H7 (cell line): ENCODE measurements around the gene ZDHHC22. TPM values are rescaled to one million over a fixed set of nuclear protein-coding genes. Genes with fewer than 3 reads are reported as not detected.

ENCODE experiments used
- DNase-seq: peaks from one replicate; pipeline ENCODE4 v3.0.0; 2012
- H3K27me3 ChIP-seq: 2 replicates; pipeline ENCODE4 v1.6.0; 2011; ENCODE audit warnings: mild to moderate bottlenecking, low read length; ENCODE audit not compliant: control insufficient read depth, insufficient read depth
- H3K36me3 ChIP-seq: replicated peaks from 2 replicates; pipeline ENCODE4 v1.5.1; 2011; ENCODE audit warnings: low read length; ENCODE audit not compliant: control insufficient read depth, insufficient read depth
- H3K4me3 ChIP-seq: 2 replicates; pipeline ENCODE4 v1.5.1; 2011; ENCODE audit warnings: low read depth, mild to moderate bottlenecking, control low read depth, low read length, moderate library complexity; ENCODE audit not compliant: insufficient read depth
- total RNA-seq: library from RNA; depleted of rRNA; stranded (reverse); fragments of >200 nt; shearing (Covaris generic); gene quantifications from 2 replicates; pipeline ENCODE4 v1.2.3, GENCODE V29; 2014; rRNA removed

Gene ZDHHC22, protein sequence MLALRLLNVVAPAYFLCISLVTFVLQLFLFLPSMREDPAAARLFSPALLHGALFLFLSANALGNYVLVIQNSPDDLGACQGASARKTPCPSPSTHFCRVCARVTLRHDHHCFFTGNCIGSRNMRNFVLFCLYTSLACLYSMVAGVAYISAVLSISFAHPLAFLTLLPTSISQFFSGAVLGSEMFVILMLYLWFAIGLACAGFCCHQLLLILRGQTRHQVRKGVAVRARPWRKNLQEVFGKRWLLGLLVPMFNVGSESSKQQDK
- total RNA-seq = 8.9 and 11.6 TPM in 2 replicates

DNA sequence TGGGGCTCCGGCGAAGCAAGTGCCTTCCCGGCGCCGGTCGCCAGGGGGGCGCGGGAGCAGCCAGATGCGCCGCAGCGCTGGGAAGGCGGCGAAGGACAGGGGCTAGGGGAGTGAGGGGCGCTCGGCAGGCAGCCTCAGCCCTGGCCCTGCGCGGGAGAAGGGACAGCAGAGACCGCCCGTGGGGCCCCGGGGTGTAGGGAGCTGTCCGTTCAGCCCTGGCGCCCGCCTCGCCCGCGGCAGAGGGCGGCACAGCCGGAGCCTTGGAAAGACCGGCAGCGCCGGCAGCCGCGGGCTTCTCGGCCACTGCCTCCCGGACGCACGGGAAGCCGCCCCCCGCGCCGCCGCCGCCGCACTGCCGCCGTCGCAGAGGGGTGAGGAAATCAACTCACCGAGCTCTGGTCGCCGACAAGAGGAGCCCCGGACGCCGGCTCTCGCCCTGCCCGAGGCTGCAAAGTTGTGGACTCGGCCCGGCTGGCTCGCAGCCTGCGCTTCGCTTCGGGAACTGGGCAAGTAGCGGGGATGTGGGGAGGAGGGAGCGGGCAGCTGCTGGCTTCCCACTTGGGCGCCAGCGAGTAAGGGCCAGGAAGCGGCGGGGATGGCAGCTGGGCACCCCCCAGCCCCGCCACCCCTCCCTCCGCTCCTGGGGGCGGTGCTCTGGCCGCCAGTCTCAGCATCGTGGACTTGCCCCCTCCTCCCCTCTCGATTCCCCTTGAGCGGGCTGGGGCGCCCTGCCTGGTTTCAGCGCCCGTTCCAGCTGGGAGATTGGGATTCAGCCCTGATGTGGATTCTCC lies at the start of gene ZDHHC22:
ZDHHC22 (minus strand) TSS at position 578 of the 791 bp plus-strand sequence. CDS start 2,053 bp downstream, outside the sequence.
- peaks cover 16% of the 10 kb centered on the region for H3K36me3 ChIP-seq
- H3K4me3 ChIP-seq = peak within 1 kb of the TSS; percentile 81
- peaks cover 8% of the 10 kb centered on the region for H3K27me3 ChIP-seq
- DNase-seq = peak; percentile 94

DNA sequence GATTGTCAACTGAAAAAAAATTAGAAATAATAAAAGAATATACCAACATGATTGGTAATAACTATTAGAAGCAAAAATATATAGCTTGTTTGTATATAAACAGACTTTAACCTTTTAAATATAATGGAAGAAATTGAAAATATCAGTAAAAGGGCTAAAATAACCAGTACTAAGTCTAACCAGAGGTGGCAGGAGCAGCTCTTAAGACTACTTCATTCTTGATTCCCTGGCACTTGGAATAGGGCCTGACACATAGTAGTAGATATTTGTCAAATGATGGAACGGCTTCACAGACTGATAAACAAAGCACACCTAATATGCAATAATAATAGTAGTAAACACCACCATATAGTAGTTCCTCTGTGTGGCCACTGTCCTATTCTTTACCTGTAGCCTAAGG lies 49.4 kb upstream of the ZDHHC22 start:
- H3K36me3 ChIP-seq = no peaks in the 10 kb centered on the region
- DNase-seq = no peak
- H3K27me3 ChIP-seq = no peaks in the 10 kb centered on the region
- H3K4me3 ChIP-seq = no peak overlapping the region

DNA sequence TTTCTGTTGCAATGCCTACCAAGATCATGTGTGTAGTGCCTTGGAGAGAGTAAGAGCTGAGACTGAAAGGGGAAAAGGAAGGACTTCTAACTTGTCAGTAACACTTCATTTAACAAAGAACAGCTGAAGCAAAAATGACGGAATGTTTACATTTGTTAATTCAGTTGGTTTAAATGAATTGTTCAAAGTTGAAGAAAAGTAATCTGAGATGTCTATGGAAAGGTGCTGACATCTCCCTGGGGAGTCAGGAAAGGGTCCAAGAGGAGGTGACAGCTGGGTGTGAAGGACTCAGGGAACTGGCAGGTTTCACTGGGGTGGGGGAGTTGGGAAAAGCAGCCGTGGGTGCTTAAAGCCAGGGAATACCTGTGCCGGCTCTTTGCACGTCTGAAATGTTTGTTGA lies 47.9 kb upstream of the ZDHHC22 start:
- Histone ChIP-seq H3K4me3 (no peak overlapping the region), H3K36me3 (no peaks in the 10 kb centered on the region), H3K27me3 (no peaks in the 10 kb centered on the region)
- DNase-seq = peak; percentile 20

DNA sequence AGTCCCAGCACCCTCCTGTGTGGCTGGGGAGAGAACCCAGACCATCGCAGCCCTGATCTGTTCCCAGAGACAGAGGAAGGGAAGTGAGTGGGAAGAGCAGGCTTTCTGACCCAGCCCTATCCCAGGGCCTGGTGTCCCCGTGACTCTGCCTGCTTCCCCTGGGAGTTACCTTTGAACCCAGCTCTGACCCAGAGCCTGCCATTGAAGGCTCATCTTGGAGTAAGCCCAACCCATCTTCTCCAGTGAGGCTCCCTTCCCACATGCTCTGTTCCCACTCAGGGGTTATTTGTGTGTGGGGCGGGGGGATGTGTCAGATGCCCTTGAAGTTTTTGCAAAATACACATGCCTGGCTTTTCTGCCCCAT lies 46.0 kb upstream of the ZDHHC22 start:
- no peaks in the 10 kb centered on the region for H3K36me3 ChIP-seq
- peaks cover 2% of the 10 kb centered on the region for H3K27me3 ChIP-seq
- DNase-seq = no peak
- no peak overlapping the region for H3K4me3 ChIP-seq

DNA sequence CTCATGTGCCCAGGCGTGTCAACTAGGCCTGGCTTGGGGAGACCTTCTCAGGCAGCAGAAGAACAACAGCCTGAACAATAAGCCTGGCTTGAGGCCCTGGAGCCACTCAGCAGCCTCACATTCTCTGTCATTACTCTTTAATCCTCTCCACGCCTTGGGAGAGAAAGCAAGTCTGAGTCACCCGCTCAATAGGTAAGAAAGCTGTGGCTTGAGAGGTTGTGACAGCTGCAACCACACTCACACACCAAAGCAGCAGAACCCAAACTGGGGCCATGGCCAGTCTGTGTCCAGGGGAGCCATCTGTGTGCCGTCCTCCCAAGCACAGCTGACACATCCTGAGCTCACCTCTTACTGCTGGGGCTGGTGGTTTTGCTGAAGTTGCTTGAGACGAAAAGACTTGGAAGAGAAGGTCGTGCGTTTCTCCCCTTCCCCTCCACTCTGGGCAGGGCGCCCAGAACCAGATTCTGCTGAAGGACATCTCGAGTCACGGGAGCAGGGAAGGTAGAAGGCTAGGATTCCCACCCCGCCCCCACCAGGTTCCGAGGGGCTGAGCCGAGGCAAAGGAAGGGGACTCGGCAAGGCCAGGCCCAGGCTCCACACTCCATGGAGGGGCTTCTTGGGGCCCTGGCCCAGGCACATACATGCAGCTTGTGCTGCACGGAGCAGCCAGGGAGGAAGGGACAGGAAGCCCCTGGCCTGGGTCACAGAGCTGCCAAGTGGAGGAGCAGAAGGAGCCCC lies 45.5 kb upstream of the ZDHHC22 start:
- Histone ChIP-seq H3K4me3 (no peak overlapping the region), H3K27me3 (peaks cover 5% of the 10 kb centered on the region), H3K36me3 (no peaks in the 10 kb centered on the region)
- peak; percentile 46 for DNase-seq

DNA sequence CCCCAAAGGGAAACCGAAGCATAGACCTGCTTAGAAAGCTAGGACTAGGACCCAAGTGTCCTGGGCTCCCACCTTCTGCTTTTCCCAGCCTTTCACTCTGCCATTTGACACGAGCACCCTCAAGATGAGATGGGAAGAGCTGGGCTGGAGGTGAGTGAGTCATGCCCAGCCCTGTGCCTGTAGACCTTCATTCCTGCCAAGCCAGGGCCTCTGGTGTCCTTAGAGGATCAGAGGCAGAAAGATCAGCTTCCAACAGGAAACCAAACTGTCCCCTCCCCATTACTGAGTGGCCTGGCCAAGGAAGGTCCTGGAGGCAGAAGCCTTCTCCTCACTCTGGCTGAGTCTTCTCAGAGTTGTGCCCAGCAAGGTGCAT lies 43.5 kb upstream of the ZDHHC22 start:
- H3K27me3 ChIP-seq = peaks cover 5% of the 10 kb centered on the region
- H3K36me3 ChIP-seq = no peaks in the 10 kb centered on the region
- no peak for DNase-seq
- H3K4me3 ChIP-seq = no peak overlapping the region

DNA sequence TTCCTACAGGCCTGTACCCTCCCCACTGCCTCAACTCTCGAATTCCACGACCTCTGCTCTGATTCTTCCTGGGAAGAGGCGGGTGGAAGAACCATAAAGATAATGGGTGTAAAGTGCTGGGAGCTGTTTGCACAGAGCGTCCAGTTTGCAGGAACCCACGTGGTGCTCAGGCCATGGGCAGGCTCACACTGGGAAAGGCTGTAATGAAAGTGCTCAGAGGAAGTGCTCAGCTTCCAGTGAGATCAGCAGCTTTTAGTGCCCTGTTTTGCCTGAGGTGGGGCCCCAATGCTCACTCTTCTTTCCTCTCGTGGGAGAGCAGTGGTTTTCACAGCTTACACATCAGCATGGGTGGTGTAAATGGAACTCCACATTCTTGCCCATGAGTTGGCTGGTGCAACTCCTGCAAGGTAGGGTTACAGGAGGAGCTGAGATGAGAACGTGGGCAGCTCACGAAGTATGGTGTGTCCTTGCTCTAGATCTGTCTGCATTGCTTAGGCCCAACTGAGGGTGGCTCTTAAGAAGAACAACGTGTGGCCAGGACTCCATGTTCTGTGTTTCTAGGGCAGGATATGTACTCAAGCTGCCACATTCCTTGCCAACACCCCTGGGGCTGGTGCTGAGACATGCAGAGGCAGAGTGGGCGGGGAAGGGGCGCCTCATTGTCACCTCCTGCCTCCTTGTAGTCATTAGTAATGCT lies 43.0 kb upstream of the ZDHHC22 start:
- no peak for DNase-seq
- no peaks in the 10 kb centered on the region for H3K36me3 ChIP-seq
- no peak overlapping the region for H3K4me3 ChIP-seq
- peaks cover 5% of the 10 kb centered on the region for H3K27me3 ChIP-seq

DNA sequence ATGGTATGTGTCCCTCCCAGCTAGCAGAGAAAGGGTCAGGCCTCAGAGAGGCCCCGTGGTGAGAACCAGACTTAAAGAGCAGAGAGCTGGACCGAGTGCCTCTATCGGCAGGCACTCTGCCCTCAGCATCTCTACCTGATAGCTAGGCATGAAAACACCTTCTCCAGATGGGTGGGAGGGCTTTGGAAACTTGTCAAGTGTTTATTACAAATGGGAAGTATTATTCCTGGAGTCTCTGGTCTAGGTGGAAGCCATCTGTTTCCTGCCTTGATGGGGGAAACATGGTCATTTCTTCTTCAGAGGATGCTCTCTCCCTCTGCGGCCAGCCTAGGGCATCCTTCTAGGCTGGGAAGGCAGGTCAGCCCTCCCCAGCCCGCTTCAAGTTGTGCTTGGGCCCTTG lies 42.3 kb upstream of the ZDHHC22 start:
- H3K36me3 ChIP-seq = no peaks in the 10 kb centered on the region
- no peak overlapping the region for H3K4me3 ChIP-seq
- no peak for DNase-seq
- peaks cover 5% of the 10 kb centered on the region for H3K27me3 ChIP-seq

DNA sequence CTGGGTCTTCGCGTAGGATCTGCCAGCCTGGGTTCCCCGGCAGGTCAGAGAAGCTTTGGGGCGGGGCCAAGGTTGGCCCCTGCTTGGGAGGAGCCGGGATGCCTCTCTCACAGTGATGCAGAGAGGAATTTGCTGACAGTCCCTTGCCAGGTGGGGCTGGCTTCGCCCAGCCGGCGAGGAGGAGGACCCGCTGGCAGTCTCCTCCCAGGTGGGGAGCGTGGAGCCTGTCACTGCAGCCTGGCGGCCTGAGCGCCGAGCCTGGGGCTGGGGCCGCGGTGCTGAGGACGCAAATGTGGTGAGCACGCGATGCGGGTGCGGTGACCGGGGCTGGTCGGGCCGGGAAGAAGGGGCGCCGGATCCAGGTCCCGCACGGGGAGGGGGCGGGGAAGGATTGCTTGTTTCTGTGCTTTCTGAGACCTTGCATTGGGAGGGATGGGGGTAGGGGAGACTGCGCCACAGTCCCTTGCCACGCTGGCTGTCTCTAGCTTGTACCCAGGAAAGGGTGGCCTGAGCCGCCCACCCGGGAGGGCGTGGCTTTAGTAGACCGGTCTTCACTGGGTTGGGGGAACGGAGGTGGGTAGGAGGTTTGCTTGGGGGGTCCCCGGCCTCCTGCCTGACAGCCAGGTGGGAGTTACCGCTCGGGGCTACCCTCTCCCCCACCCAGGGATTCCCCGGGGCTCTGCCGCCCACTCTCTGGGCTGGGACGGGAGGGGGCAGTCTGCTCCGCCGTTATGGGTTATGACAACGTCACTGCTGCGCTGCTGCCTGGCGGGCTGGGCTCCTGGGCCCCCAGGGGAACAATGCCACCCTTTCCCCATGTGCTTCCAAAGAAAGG lies 40.2 kb upstream of the ZDHHC22 start, which contains the start of gene TMEM63C:
TMEM63C (plus strand) TSS at position 196 of the 835 bp plus-strand sequence. CDS start 37,016 bp downstream, outside the sequence.
- Histone ChIP-seq H3K27me3 (peaks cover 5% of the 10 kb centered on the region), H3K4me3 (peak within 1 kb of the TSS; percentile 73), H3K36me3 (no peaks in the 10 kb centered on the region)
- DNase-seq = peak; percentile 98

DNA sequence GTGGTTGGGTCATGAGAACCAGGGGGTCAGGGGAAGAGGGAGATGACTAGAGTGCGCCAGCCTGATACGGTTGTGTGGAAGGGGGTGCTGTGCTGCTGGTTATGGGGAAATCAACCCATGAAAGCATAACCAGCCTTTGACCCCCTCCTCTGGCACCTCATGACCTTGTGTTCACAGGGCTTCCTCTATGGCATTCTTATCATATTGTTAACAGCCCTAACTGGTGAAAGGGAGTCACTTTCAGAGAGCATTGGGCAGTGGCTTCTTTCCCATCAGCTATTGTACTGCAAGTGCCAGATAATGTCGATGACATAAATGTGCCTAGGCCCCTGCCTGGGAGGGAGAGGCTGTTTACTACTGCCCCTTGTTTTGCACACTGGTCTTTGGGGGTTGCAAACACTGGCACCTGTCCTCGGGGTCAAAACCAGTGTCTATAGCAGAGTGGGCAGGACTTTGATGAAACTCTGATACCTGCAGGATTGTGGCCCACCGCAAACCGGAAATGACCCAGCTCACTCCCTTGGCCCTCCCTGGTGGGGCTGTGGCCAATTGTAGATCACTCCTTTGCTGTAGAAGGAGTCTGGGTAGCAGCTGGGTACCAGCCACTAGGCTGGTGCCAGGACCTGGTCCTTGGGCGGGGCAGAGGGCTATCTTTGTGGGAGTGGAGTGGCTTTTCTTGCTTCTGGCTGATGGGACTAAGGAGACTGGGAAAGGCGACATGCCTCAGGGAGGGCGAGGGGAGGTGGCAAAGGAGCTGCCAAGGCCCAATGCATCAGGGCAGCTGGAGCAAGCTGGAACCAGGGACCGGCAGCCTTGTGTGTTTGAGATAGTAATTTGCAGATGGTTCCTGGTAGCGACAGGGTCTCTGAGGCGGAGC lies 39.4 kb upstream of the ZDHHC22 start:
- Histone ChIP-seq H3K36me3 (no peaks in the 10 kb centered on the region), H3K27me3 (peaks cover 5% of the 10 kb centered on the region), H3K4me3 (peak overlapping the region; percentile 73; the same call in 1 of the 2 replicates)
- DNase-seq = peak; percentile 13

DNA sequence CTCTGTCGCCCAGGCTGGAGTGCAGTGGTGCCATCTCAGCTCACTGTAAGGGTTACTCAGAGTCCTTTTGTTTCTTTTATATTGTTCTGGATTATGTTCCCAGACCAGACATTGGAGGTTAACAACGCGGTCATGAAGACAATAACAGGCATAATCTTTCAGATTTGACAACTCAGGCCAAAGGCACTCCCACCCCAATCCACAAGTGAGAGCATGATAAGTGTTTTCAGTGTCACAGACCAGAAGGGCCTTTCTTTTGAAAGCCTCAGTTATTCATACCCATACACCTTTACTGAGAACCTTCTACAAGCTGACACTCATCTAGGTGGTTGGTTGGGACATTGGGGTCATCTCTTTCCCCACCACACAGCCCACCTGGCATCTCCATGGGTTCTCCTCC lies 37.1 kb upstream of the ZDHHC22 start:
- no peak for DNase-seq
- Histone ChIP-seq H3K27me3 (peaks cover 5% of the 10 kb centered on the region), H3K4me3 (no peak overlapping the region), H3K36me3 (no peaks in the 10 kb centered on the region)

DNA sequence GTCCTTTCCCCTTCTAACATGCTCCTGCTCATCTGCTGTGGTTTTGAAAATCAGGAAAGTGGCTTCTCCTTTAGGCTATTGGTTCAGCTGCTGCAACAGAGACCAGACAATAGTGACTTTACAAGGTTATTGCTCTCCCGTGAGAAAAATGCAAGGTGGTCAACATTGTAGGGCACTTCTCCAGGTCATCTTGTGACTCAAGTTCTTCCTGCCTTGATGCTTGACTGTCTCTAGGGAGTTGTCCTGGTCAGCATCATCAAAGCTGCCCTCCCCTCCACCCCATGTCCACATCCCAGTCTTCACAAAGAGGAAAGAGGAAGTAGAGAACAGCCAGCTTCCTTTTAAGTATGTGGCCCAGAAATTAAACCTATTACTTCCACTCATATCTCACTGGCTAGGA lies 36.1 kb upstream of the ZDHHC22 start:
- Histone ChIP-seq H3K36me3 (no peaks in the 10 kb centered on the region), H3K27me3 (peaks cover 4% of the 10 kb centered on the region), H3K4me3 (no peak overlapping the region)
- peak; percentile 7 for DNase-seq

DNA sequence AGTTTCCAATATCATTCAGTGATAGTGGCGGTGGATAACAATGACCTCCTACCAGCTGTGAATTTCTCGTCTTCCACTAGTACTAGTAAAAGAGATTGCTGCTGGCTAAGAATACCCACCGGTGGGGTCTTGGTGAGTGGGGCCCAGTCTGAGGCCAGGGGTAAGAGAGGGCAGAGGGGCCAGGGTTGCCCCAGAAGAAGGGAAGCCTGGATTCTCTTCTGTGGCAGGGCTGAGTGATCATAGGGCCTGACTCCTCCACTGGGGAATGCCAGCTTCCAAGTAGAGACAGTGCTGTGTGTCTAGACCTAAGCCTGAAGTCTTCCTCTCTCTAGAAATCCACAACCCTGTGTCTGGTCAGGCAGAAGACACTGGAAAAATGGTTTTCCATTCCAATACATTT lies 34.3 kb upstream of the ZDHHC22 start:
- DNase-seq = no peak
- Histone ChIP-seq H3K4me3 (no peak overlapping the region), H3K27me3 (no peaks in the 10 kb centered on the region), H3K36me3 (no peaks in the 10 kb centered on the region)
